Mucosa of stomach (tissue), 1 donor: ENCODE data around the gene ACAP3.

ENCODE experiments used
- H3K27me3 ChIP-seq: one replicate; pipeline ENCODE4 v1.7.0; 2013; ENCODE audit warnings: mild to moderate bottlenecking, low read length; ENCODE audit not compliant: control insufficient read depth, insufficient read depth
- H3K36me3 ChIP-seq: one replicate; pipeline ENCODE4 v1.7.0; 2013; ENCODE audit warnings: low read length; ENCODE audit not compliant: control insufficient read depth, insufficient read depth
- H3K4me1 ChIP-seq: one replicate; pipeline ENCODE4 v1.7.0; 2013; ENCODE audit warnings: mild to moderate bottlenecking, low read length; ENCODE audit not compliant: control insufficient read depth, insufficient read depth
- H3K4me3 ChIP-seq: one replicate; pipeline ENCODE4 v1.7.0; 2013; ENCODE audit warnings: low read length
- H3K9ac ChIP-seq: one replicate; pipeline ENCODE4 v1.7.0; 2013; ENCODE audit warnings: mild to moderate bottlenecking, low read length, moderate library complexity
- H3K9me3 ChIP-seq: one replicate; pipeline ENCODE4 v1.7.0; 2013; ENCODE audit warnings: mild to moderate bottlenecking, low read length, moderate library complexity; ENCODE audit not compliant: control insufficient read depth
- donor health status: Pancreatic carcinoma.

Gene ACAP3

DNA sequence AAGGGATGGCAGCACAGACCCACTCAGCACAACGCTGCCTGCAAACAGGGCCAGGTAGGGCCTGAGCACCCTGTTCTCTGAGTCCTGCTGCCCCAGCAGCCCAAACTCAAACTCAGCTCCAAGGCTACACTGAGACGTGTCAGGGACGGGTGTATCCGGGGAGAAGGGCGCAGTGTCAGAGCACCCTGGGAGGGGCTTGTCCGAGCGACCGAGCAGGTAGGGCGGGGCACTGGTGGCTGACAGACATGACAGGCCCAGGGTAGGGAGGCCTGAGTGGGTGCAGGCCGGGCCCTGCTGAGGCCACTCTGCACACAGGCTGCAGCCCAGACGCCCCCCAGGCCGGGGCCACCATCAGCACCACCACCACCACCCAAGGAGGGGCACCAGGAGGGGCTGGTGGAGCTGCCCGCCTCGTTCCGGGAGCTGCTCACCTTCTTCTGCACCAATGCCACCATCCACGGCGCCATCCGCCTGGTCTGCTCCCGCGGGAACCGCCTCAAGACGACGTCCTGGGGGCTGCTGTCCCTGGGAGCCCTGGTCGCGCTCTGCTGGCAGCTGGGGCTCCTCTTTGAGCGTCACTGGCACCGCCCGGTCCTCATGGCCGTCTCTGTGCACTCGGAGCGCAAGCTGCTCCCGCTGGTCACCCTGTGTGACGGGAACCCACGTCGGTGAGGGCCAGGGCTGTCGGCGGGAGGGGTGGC lies 22.0 kb downstream of the ACAP3 start:
- Histone ChIP-seq H3K4me3 (no peak overlapping the region), H3K4me1 (peaks cover 41% of the 10 kb centered on the region), H3K9me3 (no peaks in the 10 kb centered on the region), H3K36me3 (no peaks in the 10 kb centered on the region), H3K27me3 (peaks cover 13% of the 10 kb centered on the region), H3K9ac (no peak overlapping the region)

DNA sequence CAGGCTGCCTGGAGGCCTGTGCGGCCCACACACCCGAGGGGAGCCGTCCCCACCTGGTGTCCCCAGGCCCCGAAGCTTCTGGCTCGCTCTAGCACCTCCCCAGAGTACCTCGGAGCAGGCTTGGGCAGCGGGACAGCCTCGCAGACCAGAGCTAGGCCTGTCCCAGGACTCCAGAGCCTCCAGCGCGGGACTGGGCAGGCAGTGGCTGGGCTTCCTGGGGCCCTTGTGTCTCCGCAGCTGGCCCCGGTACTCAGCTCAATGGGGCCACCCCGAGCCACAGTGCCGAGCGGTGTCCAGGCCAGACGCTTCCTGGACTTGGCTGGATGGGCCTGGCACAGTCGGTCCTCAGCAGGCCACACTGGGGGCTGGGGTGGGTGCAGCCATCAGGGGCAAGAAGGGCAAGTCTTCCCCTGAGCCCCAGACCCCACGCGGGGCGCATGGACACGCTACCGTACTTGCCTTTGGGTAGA lies 22.6 kb downstream of the ACAP3 start:
- Histone ChIP-seq H3K36me3 (no peaks in the 10 kb centered on the region), H3K27me3 (peaks cover 13% of the 10 kb centered on the region), H3K9me3 (no peaks in the 10 kb centered on the region), H3K4me3 (no peak overlapping the region), H3K9ac (no peak overlapping the region), H3K4me1 (peaks cover 35% of the 10 kb centered on the region)

DNA sequence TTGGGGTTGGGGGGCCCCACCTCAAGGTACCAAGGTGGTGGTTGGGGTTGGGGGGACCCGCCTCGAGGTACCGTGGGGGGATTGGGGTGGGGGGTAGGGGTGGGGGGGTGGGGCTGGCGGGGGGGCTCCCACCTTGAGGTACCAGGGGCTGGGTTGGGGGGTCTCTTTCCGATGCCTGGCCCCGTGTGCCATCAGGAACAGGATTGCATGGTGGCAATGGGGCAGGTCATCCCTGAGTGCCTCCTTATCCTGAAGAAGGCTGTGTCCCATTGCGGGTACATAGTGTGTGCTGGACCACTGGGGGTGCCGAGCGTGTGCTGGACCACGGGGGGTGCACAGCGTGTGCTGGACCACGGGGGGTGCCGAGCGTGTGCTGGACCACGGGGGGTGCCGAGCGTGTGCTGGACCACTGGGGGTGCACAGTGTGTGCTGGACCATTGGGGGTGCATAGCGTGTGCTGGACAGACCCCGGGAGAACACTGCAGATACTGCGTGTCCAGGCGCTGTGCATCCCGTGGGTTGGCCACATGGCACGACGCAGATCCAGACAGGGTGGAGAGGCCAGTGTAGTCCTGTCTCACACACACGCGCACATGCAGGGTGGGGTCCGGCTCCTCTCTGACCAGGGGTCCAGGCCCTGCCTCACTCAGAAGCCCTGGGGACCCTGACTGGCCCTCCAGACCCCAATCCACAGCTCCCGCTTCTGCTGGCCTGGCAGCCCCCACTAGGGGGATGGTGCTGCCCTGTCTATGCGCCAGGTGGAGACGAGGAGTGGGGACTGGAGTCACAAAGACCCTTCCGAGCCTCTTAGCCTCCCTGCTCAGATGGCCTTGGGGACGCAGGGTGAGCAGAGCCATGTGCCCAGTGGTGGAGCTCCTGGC lies 23.3 kb downstream of the ACAP3 start:
- H3K4me1 ChIP-seq: peaks cover 35% of the 10 kb centered on the region
- no peak overlapping the region for H3K9ac ChIP-seq
- H3K36me3 ChIP-seq: no peaks in the 10 kb centered on the region
- no peaks in the 10 kb centered on the region for H3K9me3 ChIP-seq
- peaks cover 13% of the 10 kb centered on the region for H3K27me3 ChIP-seq
- no peak overlapping the region for H3K4me3 ChIP-seq

DNA sequence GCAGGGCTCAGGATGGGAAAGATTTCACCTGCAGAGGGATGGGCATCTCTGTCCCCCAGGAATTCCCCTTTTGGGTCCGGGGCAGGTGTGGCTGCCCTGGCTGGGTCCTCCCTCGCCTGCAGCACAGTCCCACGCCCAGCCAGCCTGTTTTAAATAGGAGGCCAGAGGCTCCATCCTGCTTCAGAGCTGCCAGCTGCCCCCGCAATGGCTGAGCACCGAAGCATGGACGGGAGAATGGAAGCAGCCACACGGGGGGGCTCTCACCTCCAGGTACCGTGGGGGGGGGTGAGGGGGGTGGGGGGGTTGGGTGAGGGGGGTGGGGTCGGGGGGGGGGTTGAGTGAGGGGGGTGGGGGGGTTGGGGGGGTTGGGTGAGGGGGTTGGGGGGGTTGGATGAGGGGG lies 23.9 kb downstream of the ACAP3 start:
- no peak overlapping the region for H3K9ac ChIP-seq
- H3K4me3 ChIP-seq: no peak overlapping the region
- H3K9me3 ChIP-seq: no peaks in the 10 kb centered on the region
- peaks cover 13% of the 10 kb centered on the region for H3K27me3 ChIP-seq
- H3K36me3 ChIP-seq: no peaks in the 10 kb centered on the region
- H3K4me1 ChIP-seq: peaks cover 35% of the 10 kb centered on the region

DNA sequence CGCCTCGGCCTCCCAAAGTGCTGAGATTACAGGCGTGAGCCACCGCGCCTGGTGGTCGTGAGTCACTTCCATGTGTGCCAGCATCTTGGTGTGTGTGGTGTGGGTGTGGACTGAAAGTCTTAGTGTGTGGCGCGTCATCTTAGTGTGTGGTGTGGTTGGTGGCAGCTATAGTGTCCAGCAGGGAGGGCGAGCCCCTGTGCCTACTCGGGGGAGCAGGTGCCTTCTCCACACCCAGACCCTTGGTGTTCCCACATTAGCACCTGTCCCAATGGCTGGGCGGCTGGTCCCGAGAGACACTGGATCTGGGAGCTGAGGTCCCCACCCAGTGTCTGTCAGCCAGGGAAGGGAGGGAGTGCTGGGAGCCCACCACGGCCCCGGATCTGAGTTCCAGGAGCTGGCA lies 24.7 kb downstream of the ACAP3 start:
- H3K4me1 ChIP-seq: peaks cover 35% of the 10 kb centered on the region
- peaks cover 13% of the 10 kb centered on the region for H3K27me3 ChIP-seq
- H3K36me3 ChIP-seq: no peaks in the 10 kb centered on the region
- no peaks in the 10 kb centered on the region for H3K9me3 ChIP-seq
- no peak overlapping the region for H3K4me3 ChIP-seq
- H3K9ac ChIP-seq: no peak overlapping the region

DNA sequence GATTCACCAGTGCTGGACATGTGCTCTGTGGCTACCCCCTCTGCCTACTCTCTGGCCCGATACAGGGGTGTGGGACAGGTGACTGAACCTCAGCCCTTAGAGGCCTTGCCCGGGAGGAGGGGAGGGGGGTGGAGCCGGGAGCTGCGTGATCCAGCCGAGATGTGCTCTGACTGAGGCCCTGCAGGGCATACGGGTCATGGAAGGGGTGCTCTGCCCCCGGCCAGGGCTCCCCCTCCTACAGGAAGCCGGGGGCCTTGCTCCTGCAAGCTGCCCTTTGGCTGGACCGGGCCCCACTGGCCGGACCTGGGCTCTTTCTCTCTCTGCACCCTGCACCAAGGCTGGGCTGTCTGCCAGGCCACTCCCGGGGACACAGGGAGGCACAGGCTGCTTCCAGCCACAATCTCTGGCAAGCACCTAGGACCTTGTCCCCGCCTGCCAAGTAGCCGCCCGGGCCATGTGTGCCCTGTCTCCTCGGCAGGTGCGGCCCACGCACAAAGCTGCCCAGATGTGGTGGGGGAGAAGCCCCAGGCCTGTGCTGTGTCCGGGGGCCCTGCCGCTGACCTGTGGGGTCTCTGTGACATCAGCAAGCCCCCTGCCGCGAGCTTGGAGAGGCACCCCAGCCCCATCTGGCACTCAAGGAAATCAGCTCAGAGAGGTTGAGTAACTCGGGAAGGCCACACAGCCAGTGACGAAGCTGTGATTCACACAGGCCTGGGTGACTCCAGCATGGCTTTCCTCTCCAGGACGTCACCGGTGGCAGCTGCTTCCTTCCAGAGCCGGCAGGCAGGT lies 26.0 kb downstream of the ACAP3 start:
- H3K36me3 ChIP-seq: no peaks in the 10 kb centered on the region
- no peaks in the 10 kb centered on the region for H3K9me3 ChIP-seq
- H3K27me3 ChIP-seq: peaks cover 6% of the 10 kb centered on the region
- H3K9ac ChIP-seq: peak overlapping the region; percentile 33
- no peak overlapping the region for H3K4me3 ChIP-seq
- peaks cover 35% of the 10 kb centered on the region for H3K4me1 ChIP-seq

DNA sequence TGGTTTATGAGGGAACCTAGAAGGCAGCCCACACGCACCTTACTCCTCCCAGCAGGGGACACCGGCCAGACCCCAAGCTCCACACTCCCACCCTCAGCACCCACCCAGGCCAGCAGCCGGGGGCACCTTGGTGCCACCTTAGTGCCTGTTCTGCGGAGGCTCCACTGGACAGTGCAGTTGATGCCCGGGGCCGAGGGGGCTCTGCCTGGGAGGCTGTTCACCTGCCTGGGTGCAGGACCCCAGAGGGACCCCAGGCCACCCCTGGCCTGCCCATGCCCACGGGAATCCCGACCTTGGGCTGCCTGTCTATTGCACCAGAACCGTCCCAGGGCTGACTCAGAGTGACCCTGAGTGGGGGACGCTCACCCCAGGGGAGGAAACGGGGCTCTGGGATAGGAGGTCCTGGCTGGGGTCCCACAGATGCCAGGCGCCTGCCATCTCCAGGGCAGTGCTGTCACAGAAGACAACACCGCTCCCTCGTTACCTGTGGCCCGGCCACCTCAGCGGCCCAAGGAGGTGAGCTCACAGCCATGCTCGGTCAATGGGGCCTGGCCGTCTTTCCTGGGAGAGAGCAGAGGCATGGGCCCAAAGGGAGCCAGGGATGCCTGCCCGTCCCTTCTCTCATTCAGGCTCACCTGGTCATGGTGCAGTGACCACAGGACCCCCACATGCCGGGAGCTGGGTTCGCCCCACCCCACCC lies 26.8 kb downstream of the ACAP3 start:
- Histone ChIP-seq H3K9me3 (no peaks in the 10 kb centered on the region), H3K27me3 (peaks cover 5% of the 10 kb centered on the region), H3K9ac (peak overlapping the region; percentile 13), H3K4me1 (peaks cover 32% of the 10 kb centered on the region), H3K4me3 (no peak overlapping the region), H3K36me3 (no peaks in the 10 kb centered on the region)

DNA sequence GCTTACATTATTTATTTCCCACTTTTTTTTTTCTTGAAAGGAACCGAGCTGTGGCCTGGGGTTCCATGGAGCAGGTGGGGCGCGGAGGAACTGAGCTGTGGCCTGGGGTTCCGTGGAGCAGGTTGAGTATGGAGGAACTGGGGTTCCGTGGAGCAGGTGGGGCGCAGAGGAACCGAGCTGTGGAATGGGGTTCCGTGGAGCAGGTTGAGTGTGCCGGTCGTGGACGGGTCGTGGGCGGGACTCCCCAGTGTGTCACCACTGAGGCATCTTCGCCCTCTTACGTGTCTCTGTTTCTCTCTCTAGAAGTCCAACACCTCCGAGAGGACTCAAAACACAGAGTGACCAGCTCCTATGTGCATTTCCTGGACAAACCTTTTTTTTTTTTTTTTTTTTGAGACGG lies 28.7 kb downstream of the ACAP3 start:
- Histone ChIP-seq H3K4me1 (peaks cover 33% of the 10 kb centered on the region), H3K36me3 (no peaks in the 10 kb centered on the region), H3K9ac (no peak overlapping the region), H3K4me3 (no peak overlapping the region), H3K27me3 (no peaks in the 10 kb centered on the region), H3K9me3 (no peaks in the 10 kb centered on the region)

DNA sequence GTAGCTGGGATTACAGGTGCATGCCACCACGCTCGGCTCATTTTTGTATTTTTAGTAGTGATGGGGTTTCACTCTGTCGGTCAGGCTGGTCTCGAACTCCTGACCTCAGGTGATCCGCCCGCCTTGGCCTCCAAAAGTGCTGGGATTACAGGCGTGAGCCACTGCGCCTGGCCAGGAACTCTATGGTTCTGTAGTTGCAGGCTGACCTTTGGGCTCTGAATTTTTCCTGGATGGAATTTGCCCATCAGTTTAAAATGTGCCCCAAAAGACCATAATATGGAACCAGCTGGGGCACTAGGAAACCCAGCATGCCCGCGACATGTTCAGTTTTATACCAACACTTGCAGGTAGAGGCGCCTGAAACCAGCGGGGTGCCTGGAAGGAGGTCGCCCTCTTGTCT lies 29.1 kb downstream of the ACAP3 start:
- peaks cover 31% of the 10 kb centered on the region for H3K4me1 ChIP-seq
- H3K27me3 ChIP-seq: no peaks in the 10 kb centered on the region
- H3K36me3 ChIP-seq: no peaks in the 10 kb centered on the region
- H3K9me3 ChIP-seq: no peaks in the 10 kb centered on the region
- no peak overlapping the region for H3K9ac ChIP-seq
- no peak overlapping the region for H3K4me3 ChIP-seq

DNA sequence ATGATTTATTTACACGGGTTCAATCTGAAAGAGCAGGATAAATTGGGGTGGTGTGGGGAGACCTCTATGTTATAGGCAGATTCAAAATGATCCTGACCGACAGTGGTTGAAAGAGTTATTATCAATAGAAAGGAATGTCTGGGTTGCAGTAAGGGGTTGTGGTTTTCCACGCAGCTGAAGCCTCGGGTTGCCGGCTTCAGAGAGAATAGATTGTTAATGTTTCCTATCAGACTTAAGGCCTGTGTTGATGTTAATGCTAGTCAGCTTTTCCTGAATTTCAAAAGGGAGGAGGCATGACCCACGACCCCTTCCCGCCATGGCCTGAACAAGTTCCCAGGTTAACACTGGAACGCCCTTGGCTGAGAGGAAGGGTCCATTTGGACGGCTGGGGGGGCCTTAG lies 31.9 kb downstream of the ACAP3 start:
- H3K36me3 ChIP-seq: no peaks in the 10 kb centered on the region
- peaks cover 23% of the 10 kb centered on the region for H3K4me1 ChIP-seq

DNA sequence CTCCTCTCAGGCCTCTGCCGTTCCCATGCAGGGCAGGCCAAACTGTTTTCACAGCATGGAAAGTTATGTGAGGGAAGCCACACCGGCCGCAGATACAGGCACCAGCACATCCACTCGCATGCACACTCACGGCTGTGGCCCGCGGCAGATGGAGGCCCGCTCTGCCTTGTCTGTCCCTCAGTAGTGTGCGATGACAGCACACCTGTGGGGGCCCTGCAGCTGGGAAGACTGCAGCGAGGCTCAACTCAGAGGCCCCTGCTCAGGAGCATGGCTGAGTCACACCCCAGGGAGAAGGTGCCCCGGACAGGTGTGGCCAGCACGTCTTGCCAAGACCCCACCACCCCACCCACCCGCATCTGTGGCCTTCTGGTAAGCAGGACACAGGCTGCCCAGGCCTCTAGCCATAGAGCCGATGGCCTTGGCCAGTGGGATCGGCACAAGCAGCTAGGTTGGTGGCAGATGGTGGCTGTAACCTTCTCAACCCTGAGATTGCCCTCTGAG lies 32.7 kb downstream of the ACAP3 start:
- no peaks in the 10 kb centered on the region for H3K27me3 ChIP-seq
- H3K4me1 ChIP-seq: peaks cover 31% of the 10 kb centered on the region
- H3K4me3 ChIP-seq: no peak overlapping the region
- no peaks in the 10 kb centered on the region for H3K9me3 ChIP-seq
- H3K36me3 ChIP-seq: no peaks in the 10 kb centered on the region
- H3K9ac ChIP-seq: no peak overlapping the region

More for the DNA sequence above, 31.9 kb downstream of the ACAP3 start:
- Histone ChIP-seq H3K4me3 (no peak overlapping the region), H3K27me3 (no peaks in the 10 kb centered on the region), H3K9ac (no peak overlapping the region), H3K9me3 (no peaks in the 10 kb centered on the region)
